HCT116 (cell line): ENCODE data around the gene TWSG1. TPM values are rescaled to one million over a fixed set of nuclear protein-coding genes. Genes with fewer than 3 reads are reported as not detected.

Experiments used
- ATAC-seq: fragments of 200-7000 bp; cut with Tn5 transposase; 2 replicates; pipeline ENCODE4 v1.9.1; 2020; ENCODE audit warnings: mild to moderate bottlenecking, moderate library complexity
- BruUV-seq: library from RNA; stranded (reverse); fragments of 400-500 nt; replicated peaks from 2 replicates; lab custom pipeline; 2021; lab: Mats Ljungman, UMichigan
- CTCF ChIA-PET: fragments of 300-600 bp; sonication (Branson Sonifier 250); formaldehyde crosslinking; loops from one replicate; lab custom pipeline; 2021; ENCODE audit warnings: antibody characterized with exemption; lab: Charles Lee
- POLR2A ChIA-PET: fragments of 300-600, 350-600 bp; sonication (Branson Sonifier 250); formaldehyde crosslinking; loops from one replicate; lab custom pipeline; 2021; ENCODE audit warnings: antibody characterized with exemption; lab: Charles Lee
- RAD21 ChIA-PET, 2 experiments: fragments of 300-600 bp; sonication (Branson Sonifier 250); formaldehyde crosslinking; loops; one replicate each; lab custom pipeline; 2023; ENCODE audit warnings: low total read pairs in 2 of 2; ENCODE audit not compliant: uncharacterized antibody in 2 of 2, unreplicated experiment in 2 of 2, low non-redundant PET in 1 of 2; lab: Charles Lee
- DNase-seq: peaks from one replicate; pipeline ENCODE4 v3.0.0-alpha.2; 2010; ENCODE audit warnings: low read depth, low spot score
- H2AFZ ChIP-seq: fragments of 200-600 bp; shearing (Covaris generic), sonication (generic); 2 replicates; pipeline ENCODE4 v1.6.1; 2017; ENCODE audit warnings: low read depth, mixed run types, mixed read lengths, antibody characterized with exemption, low read length; ENCODE audit not compliant: poor library complexity, severe bottlenecking
- H3K27ac ChIP-seq: 2 replicates; pipeline ENCODE4 v1.5.1; 2012; ENCODE audit warnings: low read depth, low read length
- H3K27me3 ChIP-seq: fragments of 200-600 bp; sonication (generic); 2 replicates; pipeline ENCODE4 v1.6.1; 2016; ENCODE audit warnings: mixed run types, low read length, mixed read lengths; ENCODE audit not compliant: insufficient read depth
- H3K36me3 ChIP-seq, 2 experiments: fragments of 200-500 bp in 1 of 2; fragments of 200-600 bp in 1 of 2; sonication (Bioruptor generic) in 1 of 2; sonication (generic) in 1 of 2; 2 replicates each; pipeline versions ENCODE4 v1.5.1 to v1.6.1; 2014 to 2016; ENCODE audit warnings: low read length in 2 of 2, inconsistent platforms in 1 of 2, mixed read lengths in 1 of 2, mixed run types in 1 of 2; ENCODE audit not compliant: insufficient read depth in 2 of 2, control insufficient read depth in 1 of 2
- H3K4me1 ChIP-seq, 2 experiments: fragments of 200-600 bp in 1 of 2; sonication (generic) in 1 of 2; 2 replicates each; pipeline versions ENCODE4 v1.5.1 to v1.6.1; 2012 to 2017; ENCODE audit warnings: low read length in 2 of 2, inconsistent platforms in 1 of 2, mild to moderate bottlenecking in 1 of 2, mixed read lengths in 1 of 2, mixed run types in 1 of 2, moderate library complexity in 1 of 2; ENCODE audit not compliant: insufficient read depth in 2 of 2, control insufficient read depth in 1 of 2
- H3K4me2 ChIP-seq: fragments of 200-600 bp; sonication (generic); 2 replicates; pipeline ENCODE4 v1.6.1; 2017; ENCODE audit warnings: mixed run types, low read length, mixed read lengths
- H3K4me3 ChIP-seq, 2 experiments: fragments of 200-600 bp in 1 of 2; sonication (generic) in 1 of 2; replicated peaks in 1 of 2; 2 replicates each; pipeline ENCODE4 v1.5.1; 2011 to 2016; ENCODE audit warnings: low read length in 2 of 2, control low read depth in 1 of 2, low read depth in 1 of 2, mild to moderate bottlenecking in 1 of 2, mixed read lengths in 1 of 2, mixed run types in 1 of 2
- H3K79me2 ChIP-seq: fragments of 200-600 bp; sonication (generic); 2 replicates; pipeline ENCODE4 v1.6.1; 2017; ENCODE audit warnings: mild to moderate bottlenecking, mixed run types, low read length, moderate library complexity, mixed read lengths; ENCODE audit not compliant: insufficient read depth
- H3K9ac ChIP-seq: fragments of 200-600 bp; sonication (generic); 2 replicates; pipeline ENCODE4 v1.6.1; 2016; ENCODE audit warnings: low read length, mixed read lengths
- H3K9me2 ChIP-seq: fragments of 200-600 bp; sonication (generic), shearing (Covaris generic); 2 replicates; pipeline ENCODE4 v1.6.1; 2017; ENCODE audit warnings: mixed run types, mild to moderate bottlenecking, moderate library complexity; ENCODE audit not compliant: insufficient read depth
- H3K9me3 ChIP-seq, 2 experiments: fragments of 200-500 bp in 1 of 2; fragments of 200-600 bp in 1 of 2; sonication (Bioruptor generic) in 1 of 2; sonication (generic) in 1 of 2; 2 replicates each; pipeline ENCODE4 v1.6.1; 2014 to 2017; ENCODE audit warnings: low read length in 2 of 2, mixed read lengths in 2 of 2, inconsistent platforms in 1 of 2, low read depth in 1 of 2, mild to moderate bottlenecking in 1 of 2, mixed run types in 1 of 2, moderate library complexity in 1 of 2; ENCODE audit not compliant: control insufficient read depth in 1 of 2, insufficient read depth in 1 of 2
- H4K20me1 ChIP-seq: fragments of 200-600 bp; sonication (generic), shearing (Covaris generic); 2 replicates; pipeline ENCODE4 v1.6.1; 2017; ENCODE audit warnings: mixed run types, mild to moderate bottlenecking, moderate library complexity; ENCODE audit not compliant: insufficient read depth
- CEBPB ChIP-seq: IDR thresholded peaks from 2 replicates; pipeline ENCODE4 v1.6.1; 2012; ENCODE audit warnings: low read depth
- CTCF ChIP-seq, 3 experiments: fragments of 200-600 bp in 1 of 3; sonication (generic) in 1 of 3; IDR thresholded peaks in 2 of 3; conservative IDR thresholded peaks in 1 of 3; 2 replicates each; pipeline ENCODE4 v1.5.1; 2012 to 2017; ENCODE audit warnings: low read depth in 2 of 3, low read length in 2 of 3, antibody characterized with exemption in 1 of 3, borderline replicate concordance in 1 of 3, control low read depth in 1 of 3, mild to moderate bottlenecking in 1 of 3, mixed read lengths in 1 of 3, mixed run types in 1 of 3, moderate library complexity in 1 of 3; ENCODE audit not compliant: insufficient read depth in 1 of 3
- EZH2phosphoT487 ChIP-seq: fragments of 200-600 bp; IDR thresholded peaks from 2 replicates; pipeline ENCODE4 v1.6.1; 2018; ENCODE audit warnings: antibody characterized with exemption, borderline replicate concordance
- MAX ChIP-seq: IDR thresholded peaks from 2 replicates; pipeline ENCODE4 v1.6.1; 2012
- POLR2AphosphoS5 ChIP-seq: IDR thresholded peaks from 2 replicates; pipeline ENCODE4 v1.6.1; 2011; ENCODE audit warnings: mild to moderate bottlenecking, low read depth, low read length, moderate library complexity
- SIN3A ChIP-seq: IDR thresholded peaks from 2 replicates; pipeline ENCODE4 v1.6.1; 2012; ENCODE audit warnings: low read depth
- SP1 ChIP-seq: IDR thresholded peaks from 2 replicates; pipeline ENCODE4 v1.6.1; 2012; ENCODE audit warnings: low read depth
- SRF ChIP-seq: IDR thresholded peaks from 2 replicates; pipeline ENCODE4 v1.6.1; 2012; ENCODE audit warnings: low read depth
- YY1 ChIP-seq: IDR thresholded peaks from 2 replicates; pipeline ENCODE4 v1.6.1; 2011; ENCODE audit warnings: low read length, low read depth, moderate library complexity, mild to moderate bottlenecking; ENCODE audit not compliant: insufficient replicate concordance; ENCODE audit errors: extremely low read depth
- ZNF274 ChIP-seq: fragments of 200-500 bp; sonication (Bioruptor generic); IDR thresholded peaks from 2 replicates; pipeline ENCODE4 v1.6.1; 2014; ENCODE audit warnings: mild to moderate bottlenecking, low read depth, low read length, inconsistent platforms
- intact Hi-C: fragments of 100-400 bp; cut with micrococcal nuclease; formaldehyde crosslinking; loops from 2 replicates; pipeline ENCODE4 v1.10.0; 2022
- total RNA-seq: library from RNA; stranded (reverse); gene quantifications from one replicate; pipeline ENCODE4 v1.2.1, GENCODE V29; 2021; ENCODE audit not compliant: unreplicated experiment
- TF ChIP-seq, protein P1 (sequence below): IDR thresholded peaks from 2 replicates; pipeline ENCODE4 v1.6.1; 2011; ENCODE audit warnings: mild to moderate bottlenecking, low read length, moderate library complexity; ENCODE audit not compliant: insufficient replicate concordance; ENCODE audit errors: extremely low read depth

Gene TWSG1
- total RNA-seq, 1 experiment from 2014 or later = 35.7 TPM

DNA sequence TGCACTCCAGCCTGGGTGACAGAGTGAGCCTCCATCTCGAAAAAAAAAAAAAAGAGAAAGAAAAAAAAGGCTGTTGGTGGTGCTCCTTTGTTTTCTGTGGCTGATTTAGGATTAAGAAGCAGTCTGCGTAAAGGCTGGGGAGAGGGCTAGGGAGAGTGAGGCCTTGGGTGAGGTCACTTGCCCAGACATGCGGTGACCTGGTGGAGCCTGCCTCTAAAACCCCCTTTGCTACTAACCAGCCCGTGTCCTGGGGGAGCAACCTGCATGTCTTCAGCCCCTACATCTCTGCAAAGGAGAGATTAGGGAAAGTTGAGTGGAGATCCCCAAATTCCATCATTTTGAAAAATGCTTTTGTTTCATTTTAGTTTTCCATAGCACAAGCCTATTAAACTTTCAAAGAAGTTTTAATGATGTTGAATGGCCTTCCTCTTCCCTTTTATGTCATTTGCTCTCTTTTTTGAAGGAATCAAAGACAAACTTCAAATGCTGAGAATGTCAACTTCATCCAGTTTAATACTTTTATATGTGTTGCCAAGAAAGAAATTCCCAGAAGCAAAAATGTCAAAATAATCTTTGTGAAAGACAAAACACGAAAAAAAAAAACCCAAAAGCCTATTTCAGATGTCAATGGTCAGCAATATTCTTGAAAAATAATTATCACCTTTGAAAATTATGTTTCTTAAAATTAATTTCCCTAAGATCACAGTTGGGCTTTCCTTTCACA lies 101.8 kb downstream of the TWSG1 start:
- Histone ChIP-seq H3K9me3 (no peaks in the 10 kb centered on the region), H3K9me2 (no peaks in the 10 kb centered on the region), H4K20me1 (no peaks in the 10 kb centered on the region), H3K4me1 (no peaks in the 10 kb centered on the region), H3K4me3 (no peak overlapping the region), H3K9ac (no peak overlapping the region), H2AFZ (no peak overlapping the region), H3K79me2 (no peaks in the 10 kb centered on the region), H3K4me2 (no peak overlapping the region), H3K27me3 (no peaks in the 10 kb centered on the region)
- BruUV-seq = no TSS peak
- ATAC-seq = no peak
- ChIA-PET RAD21 (no interaction called here), CTCF (no interaction called here), POLR2A (no interaction called here)
- no peak for DNase-seq
- intact Hi-C loops = no loop called here
- TF ChIP-seq CTCF (IDR thresholded peaks at IDR 0.05 in 2 of 3, conservative IDR thresholded peaks at IDR 0.05 in 1 of 3; ENCODE audit: borderline replicate concordance in 1 of 3, insufficient read depth in 1 of 3, low read depth in 2 of 3, low read length in 2 of 3) = no peak
- TF ChIP-seq, all 23 proteins: peak for 0
- Histone ChIP-seq H3K27ac (no peak overlapping the region), H3K36me3 (no peaks in the 10 kb centered on the region)

GRCh38 chr18:9437021-9437437 lies 102.5 kb downstream of the TWSG1 start:
- ChIA-PET CTCF (no interaction called here), POLR2A (no interaction called here), RAD21 (no interaction called here)
- H3K4me3 ChIP-seq = no peak overlapping the region
- no TSS peak for BruUV-seq
- no peaks in the 10 kb centered on the region for H3K36me3 ChIP-seq
- no peak overlapping the region for H2AFZ ChIP-seq
- H3K9ac ChIP-seq = no peak overlapping the region
- no peak overlapping the region for H3K27ac ChIP-seq
- H3K79me2 ChIP-seq = no peaks in the 10 kb centered on the region
- H4K20me1 ChIP-seq = no peaks in the 10 kb centered on the region
- H3K27me3 ChIP-seq = no peaks in the 10 kb centered on the region
- H3K9me2 ChIP-seq = no peaks in the 10 kb centered on the region
- DNase-seq = no peak
- no peaks in the 10 kb centered on the region for H3K4me1 ChIP-seq
- ATAC-seq = no peak
- H3K9me3 ChIP-seq = no peaks in the 10 kb centered on the region
- no peak overlapping the region for H3K4me2 ChIP-seq
- intact Hi-C loops = no loop called here
- TF ChIP-seq, protein P1, sequence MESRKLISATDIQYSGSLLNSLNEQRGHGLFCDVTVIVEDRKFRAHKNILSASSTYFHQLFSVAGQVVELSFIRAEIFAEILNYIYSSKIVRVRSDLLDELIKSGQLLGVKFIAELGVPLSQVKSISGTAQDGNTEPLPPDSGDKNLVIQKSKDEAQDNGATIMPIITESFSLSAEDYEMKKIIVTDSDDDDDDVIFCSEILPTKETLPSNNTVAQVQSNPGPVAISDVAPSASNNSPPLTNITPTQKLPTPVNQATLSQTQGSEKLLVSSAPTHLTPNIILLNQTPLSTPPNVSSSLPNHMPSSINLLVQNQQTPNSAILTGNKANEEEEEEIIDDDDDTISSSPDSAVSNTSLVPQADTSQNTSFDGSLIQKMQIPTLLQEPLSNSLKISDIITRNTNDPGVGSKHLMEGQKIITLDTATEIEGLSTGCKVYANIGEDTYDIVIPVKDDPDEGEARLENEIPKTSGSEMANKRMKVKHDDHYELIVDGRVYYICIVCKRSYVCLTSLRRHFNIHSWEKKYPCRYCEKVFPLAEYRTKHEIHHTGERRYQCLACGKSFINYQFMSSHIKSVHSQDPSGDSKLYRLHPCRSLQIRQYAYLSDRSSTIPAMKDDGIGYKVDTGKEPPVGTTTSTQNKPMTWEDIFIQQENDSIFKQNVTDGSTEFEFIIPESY = no peak
- TF ChIP-seq CTCF (IDR thresholded peaks at IDR 0.05 in 2 of 3, conservative IDR thresholded peaks at IDR 0.05 in 1 of 3; ENCODE audit: borderline replicate concordance in 1 of 3, insufficient read depth in 1 of 3, low read depth in 2 of 3, low read length in 2 of 3) = no peak
- no peak for TF ChIP-seq POLR2AphosphoS5
- no peak for TF ChIP-seq SP1
- no peak for TF ChIP-seq SRF
- TF ChIP-seq SIN3A = no peak
- no peak for TF ChIP-seq CEBPB
- TF ChIP-seq YY1 = no peak
- TF ChIP-seq MAX = no peak
- TF ChIP-seq EZH2phosphoT487 = no peak
- TF ChIP-seq ZNF274 = no peak
